ENCODE measurements around the gene GPI. TPM values are rescaled to one million over a fixed set of nuclear protein-coding genes. Genes with fewer than 3 reads are reported as not detected.
"Not testable (repeated sequence)": the region's sequence is repeated elsewhere in the genome, so short reads cannot be mapped to it uniquely, and the experiment has no call there.

Gene GPI
- total and polyA plus RNA-seq, 2 donors (not counting 3 experiments of a cell fraction or from before 2014, with no cell fraction given), result 131 to 273 TPM

- H3K4me3 ChIP-seq (replicated peaks in 1 of 3; ENCODE audit: insufficient read depth in 1 of 3, low read depth in 1 of 3, low read length in 3 of 3), result no peak overlapping the region
- TF ChIP-seq POLR2AphosphoS5 (IDR thresholded peaks at IDR 0.05; ENCODE audit: insufficient read depth, low read depth, low read length) (no peak), JUN (IDR thresholded peaks at IDR 0.05; ENCODE audit: borderline replicate concordance, insufficient read depth, insufficient read length, low read depth) (no peak), EZH2 (IDR thresholded peaks at IDR 0.05; ENCODE audit: borderline replicate concordance, low read depth, low read length, severe bottlenecking) (no peak), CTCF (IDR thresholded peaks at IDR 0.05; ENCODE audit: extremely low read depth in 1 of 2, insufficient read depth in 1 of 2, low read depth in 1 of 2, low read length in 2 of 2) (no peak), MYC (IDR thresholded peaks at IDR 0.05; ENCODE audit: low read depth, low read length) (no peak), FOS (IDR thresholded peaks at IDR 0.05; ENCODE audit: borderline replicate concordance, insufficient read depth, low read length) (no peak), GATA2 (IDR thresholded peaks at IDR 0.05; ENCODE audit: insufficient read depth, insufficient read length, low read depth, low read length) (no peak), POLR2A (IDR thresholded peaks at IDR 0.05; ENCODE audit: low read depth, low read length) (no peak)
- TF ChIP-seq, protein P1, sequence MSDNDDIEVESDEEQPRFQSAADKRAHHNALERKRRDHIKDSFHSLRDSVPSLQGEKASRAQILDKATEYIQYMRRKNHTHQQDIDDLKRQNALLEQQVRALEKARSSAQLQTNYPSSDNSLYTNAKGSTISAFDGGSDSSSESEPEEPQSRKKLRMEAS (IDR thresholded peaks at IDR 0.05; ENCODE audit: insufficient read depth, insufficient read length), result no peak
- H2AFZ ChIP-seq (ENCODE audit: low read depth, low read length), result no peak overlapping the region
- no peak overlapping the region for H3K9ac ChIP-seq (replicated peaks; ENCODE audit: extremely low read depth, insufficient read depth, low read length)
- peaks cover 10 to 14% of the 10 kb centered on the region in 2 experiments for H3K36me3 ChIP-seq (ENCODE audit: control insufficient read depth in 2 of 2, extremely low read depth in 1 of 2, insufficient read depth in 2 of 2, low read length in 2 of 2)
- BruUV-seq (replicated peaks), result no TSS peak
- dilution Hi-C loops (cut with MboI; ENCODE audit: extremely low pct_ligation_motif_present, low sequenced_read_pairs) (no loop called here), intact Hi-C loops (cut with micrococcal nuclease) (no loop called here)
- H4K20me1 ChIP-seq (replicated peaks; ENCODE audit: control insufficient read depth, extremely low read depth, insufficient read depth, low read length), result no peaks in the 10 kb centered on the region
- no peak overlapping the region for H3K4me2 ChIP-seq (ENCODE audit: insufficient read depth, low read length)
- peaks cover 41% of the 10 kb centered on the region for H3K4me1 ChIP-seq (ENCODE audit: control insufficient read depth, extremely low read depth, insufficient read depth, low read length)
- no peak overlapping the region for H3K27ac ChIP-seq (ENCODE audit: insufficient read depth, low read depth, low read length)
- DNase-seq (ENCODE audit: low read depth, low spot score) (no peak), FAIRE-seq (no peak)
- H3K27me3 ChIP-seq (ENCODE audit: control insufficient read depth in 2 of 2, insufficient read depth in 2 of 2, low read length in 2 of 2), result no peaks in the 10 kb centered on the region
- POLR2A ChIA-PET, result no interaction called here
- CTCF ChIA-PET, result no interaction called here
- no peaks in the 10 kb centered on the region for H3K79me2 ChIP-seq (ENCODE audit: control insufficient read depth, insufficient read depth, low read length)
- H3K9me3 ChIP-seq (replicated peaks; ENCODE audit: control insufficient read depth, insufficient read depth, low read length), result no peaks in the 10 kb centered on the region
- H3K9me1 ChIP-seq (replicated peaks; ENCODE audit: control insufficient read depth, extremely low read depth, insufficient read depth, low read length), result no peaks in the 10 kb centered on the region
These were observed 34.9 kb upstream of the GPI start for GRCh38 chr19:34330116-34330515.

DNA sequence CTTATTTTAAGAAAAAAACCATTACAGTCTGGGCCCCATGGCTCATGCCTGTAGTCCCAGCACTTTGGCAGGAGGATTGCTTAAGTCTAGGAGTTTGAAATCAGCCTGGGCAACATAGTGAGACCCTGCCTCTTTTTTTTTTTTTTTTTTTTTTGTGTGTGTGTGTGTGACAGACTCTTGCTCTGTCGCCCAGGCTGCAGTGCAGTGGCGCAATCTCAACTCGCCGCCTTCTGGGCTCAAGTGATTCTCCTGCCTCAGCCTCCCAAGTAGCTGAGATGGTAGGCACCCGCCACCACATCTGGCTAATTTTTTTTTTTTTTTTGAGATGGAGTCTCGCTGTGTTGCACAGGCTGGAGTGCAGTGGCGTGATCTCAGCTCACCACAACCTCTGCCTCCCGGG lies 34.4 kb upstream of the GPI start:
- H3K79me2 ChIP-seq (ENCODE audit: control insufficient read depth, insufficient read depth, low read length); dilution Hi-C loops (cut with MboI; ENCODE audit: extremely low pct_ligation_motif_present, low sequenced_read_pairs); H3K4me2 ChIP-seq (ENCODE audit: insufficient read depth, low read length); BruUV-seq (replicated peaks); H3K9me3 ChIP-seq (replicated peaks; ENCODE audit: control insufficient read depth, insufficient read depth, low read length); H3K4me3 ChIP-seq (replicated peaks in 1 of 3; ENCODE audit: insufficient read depth in 1 of 3, low read depth in 1 of 3, low read length in 3 of 3); H2AFZ ChIP-seq (ENCODE audit: low read depth, low read length); H4K20me1 ChIP-seq (replicated peaks; ENCODE audit: control insufficient read depth, extremely low read depth, insufficient read depth, low read length); H3K9me1 ChIP-seq (replicated peaks; ENCODE audit: control insufficient read depth, extremely low read depth, insufficient read depth, low read length); intact Hi-C loops (cut with micrococcal nuclease); H3K9ac ChIP-seq (replicated peaks; ENCODE audit: extremely low read depth, insufficient read depth, low read length); H3K27ac ChIP-seq (ENCODE audit: insufficient read depth, low read depth, low read length); DNase-seq (ENCODE audit: low read depth, low spot score); FAIRE-seq; H3K27me3 ChIP-seq (ENCODE audit: control insufficient read depth in 2 of 2, insufficient read depth in 2 of 2, low read length in 2 of 2): not testable (repeated sequence)
- CTCF ChIA-PET, result interaction anchor here (1.2 kb wide), 1 partner anchor 105 kb away, joined by 4 read pairs; no protein-coding TSS in a partner anchor
- Histone ChIP-seq H3K36me3 (ENCODE audit: control insufficient read depth in 2 of 2, extremely low read depth in 1 of 2, insufficient read depth in 2 of 2, low read length in 2 of 2) (peaks cover 9 to 13% of the 10 kb centered on the region in 2 experiments), H3K4me1 (ENCODE audit: control insufficient read depth, extremely low read depth, insufficient read depth, low read length) (peaks cover 41% of the 10 kb centered on the region)
- POLR2A ChIA-PET, result interaction anchor here (0.6 kb wide), 1 partner anchor 51 kb away, joined by 3 read pairs; no protein-coding TSS in a partner anchor

DNA sequence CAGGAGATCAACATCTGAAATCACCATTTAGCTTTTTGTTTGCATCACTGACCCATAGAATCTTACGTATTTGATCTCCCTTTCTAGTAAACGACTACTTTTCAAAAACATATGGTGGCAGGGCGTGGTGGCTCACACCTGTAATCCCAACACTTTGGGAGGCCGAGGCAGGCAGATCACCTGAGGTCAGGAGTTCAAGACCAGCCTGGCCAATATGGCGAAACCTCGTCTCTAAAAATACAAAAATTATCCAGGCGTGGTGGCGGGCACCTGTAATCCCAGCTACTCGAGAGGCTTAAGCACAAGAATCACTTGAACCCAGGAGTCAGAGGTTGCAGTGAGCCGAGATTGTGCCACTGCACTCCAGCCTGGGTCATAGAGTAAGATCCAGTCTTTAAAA lies 33.4 kb upstream of the GPI start:
- H3K4me3 ChIP-seq (replicated peaks in 1 of 3; ENCODE audit: insufficient read depth in 1 of 3, low read depth in 1 of 3, low read length in 3 of 3); intact Hi-C loops (cut with micrococcal nuclease); H2AFZ ChIP-seq (ENCODE audit: low read depth, low read length); BruUV-seq (replicated peaks); dilution Hi-C loops (cut with MboI; ENCODE audit: extremely low pct_ligation_motif_present, low sequenced_read_pairs); H3K9me3 ChIP-seq (replicated peaks; ENCODE audit: control insufficient read depth, insufficient read depth, low read length); H3K9me1 ChIP-seq (replicated peaks; ENCODE audit: control insufficient read depth, extremely low read depth, insufficient read depth, low read length); H4K20me1 ChIP-seq (replicated peaks; ENCODE audit: control insufficient read depth, extremely low read depth, insufficient read depth, low read length); FAIRE-seq; H3K79me2 ChIP-seq (ENCODE audit: control insufficient read depth, insufficient read depth, low read length); DNase-seq (ENCODE audit: low read depth, low spot score); H3K27me3 ChIP-seq (ENCODE audit: control insufficient read depth in 2 of 2, insufficient read depth in 2 of 2, low read length in 2 of 2): not testable (repeated sequence)
- peak overlapping the region; percentile 87 for H3K27ac ChIP-seq (ENCODE audit: insufficient read depth, low read depth, low read length)
- peak overlapping the region; percentile 56 for H3K9ac ChIP-seq (replicated peaks; ENCODE audit: extremely low read depth, insufficient read depth, low read length)
- ChIA-PET CTCF (interaction anchor here (0.9 to 2.0 kb wide), 10 partner anchors 10 to 106 kb away, joined by 3 to 9 read pairs (median 3); no protein-coding TSS in a partner anchor), POLR2A (interaction anchor here (0.7 to 1.5 kb wide), 3 partner anchors 12 to 64 kb away, joined by 3 to 6 read pairs (median 5); no protein-coding TSS in a partner anchor)
- H3K4me2 ChIP-seq (ENCODE audit: insufficient read depth, low read length), result peak overlapping the region; percentile 80
- peaks cover 9 to 12% of the 10 kb centered on the region in 2 experiments for H3K36me3 ChIP-seq (ENCODE audit: control insufficient read depth in 2 of 2, extremely low read depth in 1 of 2, insufficient read depth in 2 of 2, low read length in 2 of 2)
- peaks cover 47% of the 10 kb centered on the region for H3K4me1 ChIP-seq (ENCODE audit: control insufficient read depth, extremely low read depth, insufficient read depth, low read length)
